Fibroblast of skin of back (primary cell): ENCODE measurements around the gene RABL2B.

Source experiments
- DNase-seq: peaks from one replicate; pipeline ENCODE4 v3.0.0-alpha.2; 2013

The RABL2B gene

DNA sequence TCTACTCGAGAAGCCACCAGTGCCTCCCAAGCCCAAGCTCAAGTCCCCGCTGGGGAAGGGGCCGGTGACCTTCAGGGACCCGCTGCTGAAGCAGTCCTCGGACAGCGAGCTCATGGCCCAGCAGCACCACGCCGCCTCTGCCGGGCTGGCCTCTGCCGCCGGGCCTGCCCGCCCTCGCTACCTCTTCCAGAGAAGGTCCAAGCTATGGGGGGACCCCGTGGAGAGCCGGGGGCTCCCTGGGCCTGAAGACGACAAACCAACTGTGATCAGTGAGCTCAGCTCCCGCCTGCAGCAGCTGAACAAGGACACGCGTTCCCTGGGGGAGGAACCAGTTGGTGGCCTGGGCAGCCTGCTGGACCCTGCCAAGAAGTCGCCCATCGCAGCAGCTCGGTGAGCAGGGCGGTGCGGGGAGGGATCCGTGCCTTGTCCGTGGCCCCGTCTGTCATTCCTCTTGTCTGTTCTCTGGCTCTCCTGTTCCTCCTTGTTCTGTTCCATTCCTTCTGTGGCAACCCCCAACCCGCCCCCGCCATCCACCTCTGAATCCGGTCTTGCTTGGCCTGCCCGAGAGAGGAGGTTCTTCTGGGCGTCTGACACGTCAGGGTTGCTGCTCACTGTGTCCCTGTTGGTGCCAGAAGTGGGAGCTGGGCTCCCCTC is 61.3 kb downstream of the RABL2B start:
- no peak for DNase-seq

DNA sequence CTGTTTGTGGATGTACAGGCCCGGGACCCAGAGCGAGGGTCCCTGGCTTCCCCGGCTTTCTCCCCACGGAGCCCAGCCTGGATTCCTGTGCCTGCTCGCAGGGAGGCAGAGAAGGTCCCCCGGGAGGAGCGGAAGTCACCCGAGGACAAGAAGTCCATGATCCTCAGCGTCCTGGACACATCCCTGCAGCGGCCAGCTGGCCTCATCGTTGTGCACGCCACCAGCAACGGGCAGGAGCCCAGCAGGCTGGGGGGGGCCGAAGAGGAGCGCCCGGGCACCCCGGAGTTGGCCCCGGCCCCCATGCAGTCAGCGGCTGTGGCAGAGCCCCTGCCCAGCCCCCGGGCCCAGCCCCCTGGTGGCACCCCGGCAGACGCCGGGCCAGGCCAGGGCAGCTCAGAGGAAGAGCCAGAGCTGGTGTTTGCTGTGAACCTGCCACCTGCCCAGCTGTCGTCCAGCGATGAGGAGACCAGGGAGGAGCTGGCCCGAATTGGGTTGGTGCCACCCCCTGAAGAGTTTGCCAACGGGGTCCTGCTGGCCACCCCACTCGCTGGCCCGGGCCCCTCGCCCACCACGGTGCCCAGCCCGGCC is 62.1 kb downstream of the RABL2B start:
- no peak for DNase-seq

DNA sequence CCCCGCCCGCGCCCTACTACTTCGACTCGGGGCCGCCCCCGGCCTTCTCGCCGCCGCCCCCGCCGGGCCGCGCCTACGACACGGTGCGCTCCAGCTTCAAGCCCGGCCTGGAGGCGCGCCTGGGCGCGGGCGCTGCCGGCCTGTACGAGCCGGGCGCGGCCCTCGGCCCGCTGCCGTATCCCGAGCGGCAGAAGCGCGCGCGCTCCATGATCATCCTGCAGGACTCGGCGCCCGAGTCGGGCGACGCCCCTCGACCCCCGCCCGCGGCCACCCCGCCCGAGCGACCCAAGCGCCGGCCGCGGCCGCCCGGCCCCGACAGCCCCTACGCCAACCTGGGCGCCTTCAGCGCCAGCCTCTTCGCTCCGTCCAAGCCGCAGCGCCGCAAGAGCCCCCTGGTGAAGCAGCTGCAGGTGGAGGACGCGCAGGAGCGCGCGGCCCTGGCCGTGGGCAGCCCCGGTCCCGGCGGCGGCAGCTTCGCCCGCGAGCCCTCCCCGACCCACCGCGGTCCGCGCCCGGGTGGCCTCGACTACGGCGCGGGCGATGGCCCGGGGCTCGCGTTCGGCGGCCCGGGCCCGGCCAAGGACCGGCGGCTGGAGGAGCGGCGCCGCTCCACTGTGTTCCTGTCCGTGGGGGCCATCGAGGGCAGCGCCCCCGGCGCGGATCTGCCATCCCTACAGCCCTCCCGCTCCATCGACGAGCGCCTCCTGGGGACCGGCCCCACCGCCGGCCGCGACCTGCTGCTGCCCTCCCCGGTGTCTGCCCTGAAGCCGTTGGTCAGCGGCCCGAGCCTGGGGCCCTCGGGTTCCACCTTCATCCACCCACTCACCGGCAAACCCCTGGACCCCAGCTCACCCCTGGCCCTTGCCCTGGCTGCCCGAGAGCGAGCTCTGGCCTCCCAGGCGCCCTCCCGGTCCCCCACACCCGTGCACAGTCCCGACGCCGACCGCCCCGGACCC is 62.9 kb downstream of the RABL2B start:
- no peak for DNase-seq

DNA sequence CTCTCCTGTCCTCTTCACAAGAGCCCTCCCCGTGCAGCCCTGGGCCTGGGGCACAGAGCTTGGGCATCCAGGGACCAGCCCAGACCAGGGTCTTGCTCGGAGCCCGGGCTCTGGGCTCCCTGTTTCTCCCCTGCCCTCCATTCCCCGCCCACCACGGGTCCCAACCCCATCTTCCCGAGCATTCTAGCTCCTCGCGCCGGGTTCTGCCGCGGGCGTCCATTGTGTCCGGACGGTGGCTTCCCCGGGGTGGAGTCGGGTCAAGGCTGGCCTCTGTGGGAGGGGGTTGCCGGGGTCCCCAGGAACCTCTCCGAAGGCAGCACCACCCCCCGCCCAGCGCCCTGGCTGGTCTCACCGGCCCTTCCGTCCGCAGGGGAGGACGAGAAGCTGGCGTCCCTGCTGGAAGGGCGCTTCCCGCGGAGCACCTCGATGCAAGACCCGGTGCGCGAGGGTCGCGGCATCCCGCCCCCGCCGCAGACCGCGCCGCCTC is 63.6 kb downstream of the RABL2B start:
- no peak for DNase-seq

DNA sequence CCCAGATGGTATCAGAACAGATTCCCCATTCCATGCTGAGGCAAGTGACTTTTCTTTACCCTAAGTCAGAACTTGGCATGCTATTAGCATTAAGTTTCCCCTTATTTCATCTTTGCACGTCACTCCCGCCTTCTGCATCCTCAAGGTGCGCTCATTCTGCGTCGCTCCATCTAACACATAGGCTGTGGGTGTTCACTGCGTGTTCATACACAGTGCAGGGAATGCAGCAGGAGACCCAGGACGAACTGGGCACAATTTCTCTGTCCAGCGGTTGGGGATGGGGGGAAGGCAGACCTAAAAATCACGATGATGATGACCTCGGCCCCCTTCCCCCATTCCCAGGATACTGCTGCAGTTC is 65.1 kb downstream of the RABL2B start:
- no peak for DNase-seq

GRCh38 chr22:50717709-50718351 is 65.6 kb downstream of the RABL2B start:
- no peak for DNase-seq
